Measurements from ENCODE around the gene GGTLC1. TPM values are rescaled to one million over a fixed set of nuclear protein-coding genes. Genes with fewer than 3 reads are reported as not detected.

Gene GGTLC1
- total RNA-seq (2022; extraction: Qiagen RNA extraction), result not detected in 5 replicates

GRCh38 chr20:23988561-23988960 is at the start of gene GGTLC1:
Gene GGTLC1, minus strand, starts transcription at chr20:23988779. Its CDS starts 2,168 bp downstream, at chr20:23986611.

Other genes with a start within 250 kb of the GGTLC1 start
- gene CST1, start 237.8 kb downstream of the GGTLC1 start, total RNA-seq (2022; extraction: Qiagen RNA extraction), result 0.50 to 1.6 TPM (median 0.87 TPM) in 5 replicates
- 0.10 to 0.32 TPM (median 0.13 TPM) in 3 of 5 replicates, not detected in the others for gene CST2, start 162.1 kb downstream of the GGTLC1 start, total RNA-seq (2022; extraction: Qiagen RNA extraction)
- not detected in 5 replicates for gene CST5, start 109.0 kb downstream of the GGTLC1 start, total RNA-seq (2022; extraction: Qiagen RNA extraction)